ENCODE data around the gene KIAA0930. TPM values are rescaled to one million over a fixed set of nuclear protein-coding genes. Genes with fewer than 3 reads are reported as not detected.

KIAA0930 gene
- total RNA-seq, 1 experiment from 2014 or later = 55.5 TPM

- intact Hi-C loops (cut with micrococcal nuclease; ENCODE audit: unreplicated experiment) = no loop called here
- no peaks in the 10 kb centered on the region for H3K4me1 ChIP-seq (replicated peaks; ENCODE audit: insufficient read depth)
- peaks cover 43% of the 10 kb centered on the region for H3K36me3 ChIP-seq (ENCODE audit: low read depth)
- H3K9me3 ChIP-seq (ENCODE audit: insufficient read depth, low read depth) = no peaks in the 10 kb centered on the region
- no peaks in the 10 kb centered on the region for H3K9me2 ChIP-seq (ENCODE audit: insufficient read depth)
- peaks cover 26% of the 10 kb centered on the region for H4K20me1 ChIP-seq (ENCODE audit: insufficient read depth)
- H3K27me3 ChIP-seq (ENCODE audit: insufficient read depth, low read depth) = no peaks in the 10 kb centered on the region
- no TSS peak for BruUV-seq (replicated peaks)
- DNase-seq = no peak
- POLR2A ChIA-PET (ENCODE audit: unreplicated experiment) = no interaction called here
- no peak overlapping the region for H2AFZ ChIP-seq
- CTCF ChIA-PET = no interaction called here
- H3K4me2 ChIP-seq = no peak overlapping the region
- peaks cover 34% of the 10 kb centered on the region for H3K79me2 ChIP-seq (ENCODE audit: low read depth)
- no peak overlapping the region for H3K4me3 ChIP-seq
- TF ChIP-seq EZH2 (IDR thresholded peaks at IDR 0.05; ENCODE audit: low read depth) (no peak), CTCF (conservative IDR thresholded peaks at IDR 0.05) (no peak)
- H3F3A ChIP-seq (ENCODE audit: insufficient read depth, low read depth) = peaks cover 12% of the 10 kb centered on the region; the same call in 1 of the 2 replicates
- no peak overlapping the region for H3K27ac ChIP-seq
These were observed 59.5 kb downstream of the KIAA0930 start for GRCh38 chr22:45181240-45181639.

- TF ChIP-seq EZH2 (IDR thresholded peaks at IDR 0.05; ENCODE audit: low read depth) (no peak), CTCF (conservative IDR thresholded peaks at IDR 0.05) (no peak)
- ChIA-PET CTCF (interaction anchor here (0.6 kb wide), 1 partner anchor 276 kb away, joined by 4 read pairs; no protein-coding TSS in a partner anchor), POLR2A (ENCODE audit: unreplicated experiment) (no interaction called here)
- Histone ChIP-seq H3K36me3 (ENCODE audit: low read depth) (peaks cover 47% of the 10 kb centered on the region), H3K4me2 (no peak overlapping the region), H4K20me1 (ENCODE audit: insufficient read depth) (peaks cover 25% of the 10 kb centered on the region), H3K4me1 (replicated peaks; ENCODE audit: insufficient read depth) (no peaks in the 10 kb centered on the region), H3K9me2 (ENCODE audit: insufficient read depth) (no peaks in the 10 kb centered on the region), H2AFZ (no peak overlapping the region), H3F3A (ENCODE audit: insufficient read depth, low read depth) (peaks cover 12% of the 10 kb centered on the region; the same call in 1 of the 2 replicates), H3K27ac (no peak overlapping the region), H3K27me3 (ENCODE audit: insufficient read depth, low read depth) (no peaks in the 10 kb centered on the region), H3K4me3 (no peak overlapping the region), H3K9me3 (ENCODE audit: insufficient read depth, low read depth) (no peaks in the 10 kb centered on the region), H3K79me2 (ENCODE audit: low read depth) (peaks cover 42% of the 10 kb centered on the region)
- DNase-seq = no peak
- BruUV-seq (replicated peaks) = no TSS peak
- intact Hi-C loops (cut with micrococcal nuclease; ENCODE audit: unreplicated experiment) = no loop called here
These were observed 60.5 kb downstream of the KIAA0930 start for GRCh38 chr22:45180146-45180679.

GRCh38 chr22:45179276-45180049, 61.2 kb downstream of the KIAA0930 start:
- Histone ChIP-seq H3K27me3 (ENCODE audit: insufficient read depth, low read depth) (no peaks in the 10 kb centered on the region), H3K36me3 (ENCODE audit: low read depth) (peaks cover 52% of the 10 kb centered on the region), H4K20me1 (ENCODE audit: insufficient read depth) (peaks cover 25% of the 10 kb centered on the region), H3K79me2 (ENCODE audit: low read depth) (peaks cover 47% of the 10 kb centered on the region), H3K9me3 (ENCODE audit: insufficient read depth, low read depth) (no peaks in the 10 kb centered on the region), H3F3A (ENCODE audit: insufficient read depth, low read depth) (peaks cover 12% of the 10 kb centered on the region; the same call in 1 of the 2 replicates), H3K27ac (no peak overlapping the region), H3K4me2 (no peak overlapping the region), H2AFZ (no peak overlapping the region), H3K4me3 (no peak overlapping the region), H3K4me1 (replicated peaks; ENCODE audit: insufficient read depth) (no peaks in the 10 kb centered on the region), H3K9me2 (ENCODE audit: insufficient read depth) (no peaks in the 10 kb centered on the region)
- CTCF ChIA-PET = interaction anchor here (0.6 kb wide), 1 partner anchor 277 kb away, joined by 4 read pairs; no protein-coding TSS in a partner anchor
- BruUV-seq (replicated peaks) = no TSS peak
- POLR2A ChIA-PET (ENCODE audit: unreplicated experiment) = no interaction called here
- intact Hi-C loops (cut with micrococcal nuclease; ENCODE audit: unreplicated experiment) = no loop called here
- no peak for TF ChIP-seq EZH2 (IDR thresholded peaks at IDR 0.05; ENCODE audit: low read depth)
- DNase-seq = no peak

Data from PC-9 (cell line).